COLO668 (cell line): ENCODE data around the gene VPS18.

Experiments used
- DNase-seq: peaks from one replicate; lab custom pipeline; 2025; ENCODE audit not compliant: unreplicated experiment; lab: John Stamatoyannopoulos, UW

VPS18 gene

GRCh38 chr15:40918799-40919392 is 24.6 kb downstream of the VPS18 start:
- no peak for DNase-seq

DNA sequence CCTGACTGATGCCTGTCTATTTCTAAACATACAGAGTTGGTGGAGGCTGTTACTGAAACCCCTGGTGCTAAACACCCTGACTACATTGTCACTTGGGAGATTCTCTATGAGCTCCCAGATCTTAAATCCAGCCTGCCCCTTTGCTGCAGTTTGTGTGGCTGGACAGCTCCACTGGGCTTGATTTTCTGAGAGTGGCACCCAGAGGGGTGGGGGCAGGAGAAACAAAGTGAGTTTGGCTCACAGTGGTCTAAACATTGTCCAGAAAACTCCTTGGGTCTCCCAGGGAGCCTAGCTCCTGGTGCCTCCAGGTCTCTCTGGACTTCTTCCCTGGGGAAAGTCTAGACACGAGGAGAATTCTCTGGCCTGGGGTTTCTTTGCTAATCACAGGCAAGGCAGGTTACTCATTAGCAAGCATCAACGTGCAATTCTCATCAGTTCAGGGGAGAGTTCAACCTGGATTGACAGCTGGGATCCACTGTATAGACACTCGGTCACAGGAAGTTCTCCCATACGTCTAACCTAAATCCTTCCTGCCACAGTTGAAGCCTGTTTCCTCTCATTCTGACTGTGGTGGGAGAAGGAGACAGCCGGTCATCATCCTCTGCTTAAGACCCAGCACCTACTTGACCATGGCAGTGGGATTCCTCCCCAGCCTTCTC is 27.8 kb downstream of the VPS18 start:
- DNase-seq, result no peak

DNA sequence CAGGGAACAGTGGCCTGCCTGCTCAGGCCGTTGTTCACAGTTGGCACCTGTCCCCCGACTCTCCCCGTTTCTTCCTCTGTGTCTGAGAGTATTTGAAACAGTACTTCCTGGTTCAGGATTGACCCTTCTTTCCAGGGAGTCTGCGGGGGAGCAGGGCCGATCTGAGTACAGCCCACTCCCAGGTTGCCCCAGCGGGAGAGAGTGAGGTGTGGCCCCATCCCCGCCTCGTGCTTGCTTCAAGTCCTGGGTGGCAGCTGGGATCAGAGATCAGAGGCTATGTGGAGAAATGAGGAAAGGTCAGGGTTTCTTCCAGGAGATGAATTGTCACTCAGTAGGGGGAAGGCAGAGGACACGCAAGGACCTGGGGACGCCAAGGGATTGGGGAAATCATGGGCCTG is 28.4 kb downstream of the VPS18 start:
- DNase-seq, result no peak

- DNase-seq, result no peak
Measured at GRCh38 chr15:40923551-40923950, 29.3 kb downstream of the VPS18 start.

- DNase-seq, result peak; percentile 94
Measured at GRCh38 chr15:40925495-40925862, 31.2 kb downstream of the VPS18 start.

- DNase-seq, result peak; percentile 94
Measured at GRCh38 chr15:40925863-40926658, 31.8 kb downstream of the VPS18 start.

DNA sequence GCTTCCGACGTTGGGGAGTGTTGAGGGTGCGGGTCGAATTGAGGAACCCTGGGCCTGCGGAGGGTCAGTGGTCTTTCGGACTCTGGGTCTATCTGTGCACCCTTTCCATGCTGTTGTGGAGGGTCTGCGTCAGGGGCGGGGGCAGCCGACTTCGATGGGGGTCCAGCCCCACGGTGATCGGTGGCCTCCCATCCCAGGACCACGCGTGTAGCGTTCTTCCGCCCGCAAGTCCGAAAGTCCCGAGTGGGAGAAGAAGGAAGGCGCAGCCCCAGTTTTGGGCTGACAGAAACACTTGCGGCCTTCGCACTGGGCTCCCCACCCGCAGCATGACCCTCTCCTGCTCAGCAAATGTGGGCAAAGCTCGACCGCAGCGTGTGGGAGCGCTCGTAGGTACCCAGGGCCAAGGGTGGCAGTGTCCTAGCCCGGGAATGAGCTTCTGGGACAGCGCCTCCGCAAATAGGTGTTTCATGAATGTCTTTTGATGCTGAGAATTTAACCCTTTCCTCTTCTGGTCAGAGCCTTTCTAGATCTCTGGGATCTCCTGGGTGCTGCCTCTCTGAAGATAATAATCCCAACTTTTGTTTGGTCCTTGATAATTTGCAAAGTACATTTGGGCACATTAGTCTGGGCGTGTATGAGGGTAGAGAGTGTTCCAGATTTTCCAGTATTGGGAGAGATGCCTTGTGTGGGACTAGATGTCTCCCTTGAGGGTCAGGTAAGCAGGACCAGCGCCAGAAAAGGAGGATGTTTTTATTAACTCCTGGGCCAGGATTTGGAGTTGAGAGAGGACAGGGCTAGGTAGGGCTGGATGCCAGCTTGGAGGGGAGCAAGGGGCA is 32.6 kb downstream of the VPS18 start:
- peak; percentile 43 for DNase-seq

DNA sequence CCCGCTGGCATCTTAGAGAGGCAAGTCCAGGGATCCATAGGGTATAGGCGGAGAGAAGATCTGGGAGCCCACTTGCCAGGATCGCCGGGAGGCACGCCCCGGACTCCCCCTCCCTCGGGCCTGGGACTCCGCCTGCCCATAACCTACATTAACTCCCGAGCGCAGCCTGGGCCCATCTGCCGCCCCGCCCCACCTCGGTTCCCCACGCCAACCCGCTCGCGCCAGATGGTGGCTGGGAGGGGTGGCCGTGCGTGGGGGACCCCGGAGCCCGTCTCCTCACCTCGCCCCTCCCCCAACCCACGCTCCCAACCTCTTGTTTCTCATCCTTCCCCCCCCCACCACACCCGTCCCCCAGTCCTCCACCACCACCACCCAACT is 33.2 kb downstream of the VPS18 start:
- DNase-seq, result peak; percentile 87

GRCh38 chr15:40927873-40928806 is 33.9 kb downstream of the VPS18 start:
- DNase-seq, result peak; percentile 98

GRCh38 chr15:40928821-40929659 is 34.8 kb downstream of the VPS18 start, which contains the start of gene DLL4:
TSS of gene DLL4 (plus strand) at chr15:40929340. CDS start at chr15:40929669, 329 bp downstream.
- peak; percentile 96 for DNase-seq

- DNase-seq, result peak; percentile 74
Measured at GRCh38 chr15:40929660-40930429, 35.6 kb downstream of the VPS18 start.

DNA sequence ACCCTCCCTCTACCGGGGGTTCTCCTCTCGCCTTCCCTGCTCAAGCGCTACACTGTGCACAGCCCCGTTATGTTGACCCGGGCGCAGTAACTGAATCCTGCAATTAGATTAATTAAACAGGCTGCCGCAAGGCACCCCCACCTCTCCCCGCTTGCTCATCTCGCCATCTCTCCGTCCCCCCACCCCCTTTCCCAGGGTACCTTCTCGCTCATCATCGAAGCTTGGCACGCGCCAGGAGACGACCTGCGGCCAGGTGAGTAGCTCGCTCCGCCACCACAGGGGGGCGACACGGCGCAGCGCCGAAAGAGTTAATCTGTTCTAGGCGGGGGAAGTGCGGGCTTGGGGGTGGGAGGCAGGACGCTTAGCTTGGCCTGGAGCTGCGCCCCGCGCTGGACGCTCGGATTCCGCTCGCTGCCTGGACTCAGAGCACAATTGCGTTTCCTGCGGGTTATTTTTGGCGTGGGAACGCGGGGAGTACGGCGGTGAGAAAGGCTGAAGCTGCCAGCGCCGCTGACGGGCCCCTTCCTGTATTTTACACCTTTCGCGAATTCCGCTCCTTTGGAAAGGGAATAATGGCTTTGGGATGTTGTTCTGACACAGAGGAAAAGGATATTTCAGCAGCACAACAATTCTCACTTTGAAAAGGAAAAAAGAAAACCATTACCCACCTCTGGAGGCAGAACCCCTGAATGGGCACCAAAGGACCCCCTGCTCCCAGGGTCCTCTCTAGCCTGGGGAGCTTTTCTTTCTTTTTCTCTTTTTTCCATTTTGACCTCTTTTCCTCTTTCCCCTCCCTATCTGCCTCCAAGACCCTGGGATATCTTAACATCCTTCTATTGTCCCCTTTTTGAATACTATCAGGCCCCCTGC is 36.4 kb downstream of the VPS18 start:
- DNase-seq, result peak; percentile 91

DNA sequence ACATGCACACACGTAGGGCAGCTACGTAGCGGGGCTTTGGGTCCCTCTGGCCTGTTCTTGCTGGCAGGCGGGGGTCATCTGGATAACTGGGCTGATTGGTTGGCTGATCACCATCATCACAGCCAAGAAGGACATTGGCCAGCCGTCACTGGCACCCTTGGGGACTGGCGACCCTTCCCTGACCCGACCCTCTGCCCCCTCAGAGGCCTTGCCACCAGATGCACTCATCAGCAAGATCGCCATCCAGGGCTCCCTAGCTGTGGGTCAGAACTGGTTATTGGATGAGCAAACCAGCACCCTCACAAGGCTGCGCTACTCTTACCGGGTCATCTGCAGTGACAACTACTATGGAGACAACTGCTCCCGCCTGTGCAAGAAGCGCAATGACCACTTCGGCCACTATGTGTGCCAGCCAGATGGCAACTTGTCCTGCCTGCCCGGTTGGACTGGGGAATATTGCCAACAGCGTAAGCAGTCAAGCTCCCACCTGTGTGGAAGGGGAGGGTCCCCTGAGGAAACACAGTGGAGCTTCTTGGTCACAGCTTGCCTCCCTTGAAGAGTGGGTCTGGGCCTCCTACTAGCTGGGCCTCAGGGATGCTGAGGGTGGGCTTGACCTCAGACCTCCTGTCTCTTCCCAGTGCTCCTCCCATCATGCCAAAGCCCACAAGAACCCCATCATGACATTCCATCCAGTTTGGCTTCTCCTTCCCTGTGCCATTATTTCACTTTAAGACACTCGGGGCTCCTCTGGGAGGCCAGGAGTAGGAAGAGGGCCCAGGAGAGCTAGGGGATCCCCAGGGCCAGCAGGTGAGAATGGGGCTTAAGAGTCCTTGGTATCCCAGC is 37.3 kb downstream of the VPS18 start:
- no peak for DNase-seq

- DNase-seq, result peak; percentile 87
Measured at GRCh38 chr15:40932156-40932555, 37.9 kb downstream of the VPS18 start.

- peak; percentile 88 for DNase-seq
Measured at GRCh38 chr15:40932649-40933516, 38.6 kb downstream of the VPS18 start.

GRCh38 chr15:40933517-40933902 is 39.3 kb downstream of the VPS18 start:
- no peak for DNase-seq
